Measurements from ENCODE around the gene XYLT1.

XYLT1 gene

DNA sequence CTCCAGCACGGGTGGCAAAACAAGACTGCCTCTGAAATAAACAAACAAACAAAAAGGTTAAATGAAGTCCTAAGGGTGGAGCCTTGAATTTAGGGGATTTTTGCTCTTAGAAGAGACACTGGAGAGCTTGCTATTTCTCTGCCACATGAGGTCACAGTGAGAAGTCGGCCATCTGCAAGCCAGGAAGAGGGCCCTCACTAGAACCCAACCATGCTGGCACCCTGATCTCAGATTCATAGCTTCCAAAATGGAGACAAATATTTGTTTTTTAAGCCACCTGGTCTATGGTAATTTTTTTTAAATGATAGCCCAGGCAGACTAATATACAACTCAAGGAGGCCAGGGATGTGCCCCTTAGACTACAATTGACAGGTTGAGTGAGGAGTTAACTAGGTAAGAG lies 255.5 kb downstream of the XYLT1 start:
- POLR2A ChIA-PET, result interaction anchor here (0.5 kb wide), 1 partner anchor 11 kb away, joined by 4 read pairs; no protein-coding TSS in a partner anchor
- TF ChIP-seq ZBTB8A (tag by site-specific recombination; IDR thresholded peaks at IDR 0.05) (no peak), ZNF580 (tag by site-specific recombination; IDR thresholded peaks at IDR 0.05) (no peak), ZNF211 (tag by site-specific recombination; IDR thresholded peaks at IDR 0.05; ENCODE audit: low read depth) (no peak), ZNF473 (tag by site-specific recombination; IDR thresholded peaks at IDR 0.05) (no peak), ZNF843 (tag by site-specific recombination; IDR thresholded peaks at IDR 0.05) (no peak), ZNF302 (tag by site-specific recombination; IDR thresholded peaks at IDR 0.05; ENCODE audit: low read depth) (no peak), KLF8 (tag by site-specific recombination; IDR thresholded peaks at IDR 0.05) (no peak), KLF1 (tag by site-specific recombination; IDR thresholded peaks at IDR 0.05) (no peak), ZNF792 (tag by site-specific recombination; IDR thresholded peaks at IDR 0.05) (no peak), YY2 (tag by site-specific recombination; IDR thresholded peaks at IDR 0.05) (no peak), PRDM6 (tag by site-specific recombination; IDR thresholded peaks at IDR 0.05) (no peak), ZBTB7A (tag by site-specific recombination; IDR thresholded peaks at IDR 0.05; ENCODE audit: low read depth) (no peak), HOXD13 (CRISPR knock-in tag; IDR thresholded peaks at IDR 0.05; ENCODE audit: borderline replicate concordance) (no peak), IKZF3 (tag by site-specific recombination; IDR thresholded peaks at IDR 0.05) (no peak), ZNF23 (tag by site-specific recombination; IDR thresholded peaks at IDR 0.05; ENCODE audit: borderline replicate concordance) (no peak), ZNF660 (tag by site-specific recombination; IDR thresholded peaks at IDR 0.05) (no peak), ZNF140 (tag by site-specific recombination; IDR thresholded peaks at IDR 0.05) (no peak)
- TF ChIP-seq, protein P1, sequence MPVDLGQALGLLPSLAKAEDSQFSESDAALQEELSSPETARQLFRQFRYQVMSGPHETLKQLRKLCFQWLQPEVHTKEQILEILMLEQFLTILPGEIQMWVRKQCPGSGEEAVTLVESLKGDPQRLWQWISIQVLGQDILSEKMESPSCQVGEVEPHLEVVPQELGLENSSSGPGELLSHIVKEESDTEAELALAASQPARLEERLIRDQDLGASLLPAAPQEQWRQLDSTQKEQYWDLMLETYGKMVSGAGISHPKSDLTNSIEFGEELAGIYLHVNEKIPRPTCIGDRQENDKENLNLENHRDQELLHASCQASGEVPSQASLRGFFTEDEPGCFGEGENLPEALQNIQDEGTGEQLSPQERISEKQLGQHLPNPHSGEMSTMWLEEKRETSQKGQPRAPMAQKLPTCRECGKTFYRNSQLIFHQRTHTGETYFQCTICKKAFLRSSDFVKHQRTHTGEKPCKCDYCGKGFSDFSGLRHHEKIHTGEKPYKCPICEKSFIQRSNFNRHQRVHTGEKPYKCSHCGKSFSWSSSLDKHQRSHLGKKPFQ (tag by site-specific recombination; IDR thresholded peaks at IDR 0.05), result no peak
- TF ChIP-seq, protein P2, sequence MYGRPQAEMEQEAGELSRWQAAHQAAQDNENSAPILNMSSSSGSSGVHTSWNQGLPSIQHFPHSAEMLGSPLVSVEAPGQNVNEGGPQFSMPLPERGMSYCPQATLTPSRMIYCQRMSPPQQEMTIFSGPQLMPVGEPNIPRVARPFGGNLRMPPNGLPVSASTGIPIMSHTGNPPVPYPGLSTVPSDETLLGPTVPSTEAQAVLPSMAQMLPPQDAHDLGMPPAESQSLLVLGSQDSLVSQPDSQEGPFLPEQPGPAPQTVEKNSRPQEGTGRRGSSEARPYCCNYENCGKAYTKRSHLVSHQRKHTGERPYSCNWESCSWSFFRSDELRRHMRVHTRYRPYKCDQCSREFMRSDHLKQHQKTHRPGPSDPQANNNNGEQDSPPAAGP (tag by site-specific recombination; IDR thresholded peaks at IDR 0.05), result no peak
- Histone ChIP-seq H3K9me3 (ENCODE audit: control insufficient read depth, insufficient read depth, low read depth, low read length) (no peaks in the 10 kb centered on the region), H3K4me1 (ENCODE audit: control insufficient read depth, insufficient read depth, low read length) (no peaks in the 10 kb centered on the region), H3K36me3 (ENCODE audit: control insufficient read depth in 2 of 2, insufficient read depth in 1 of 2, low read length in 2 of 2) (no peaks in the 10 kb centered on the region), H3K4me3 (ENCODE audit: low read depth, low read length) (no peak overlapping the region), H3K27ac (ENCODE audit: extremely low read depth, low read depth, low read length) (no peak overlapping the region)
- CTCF ChIA-PET, result no interaction called here

DNA sequence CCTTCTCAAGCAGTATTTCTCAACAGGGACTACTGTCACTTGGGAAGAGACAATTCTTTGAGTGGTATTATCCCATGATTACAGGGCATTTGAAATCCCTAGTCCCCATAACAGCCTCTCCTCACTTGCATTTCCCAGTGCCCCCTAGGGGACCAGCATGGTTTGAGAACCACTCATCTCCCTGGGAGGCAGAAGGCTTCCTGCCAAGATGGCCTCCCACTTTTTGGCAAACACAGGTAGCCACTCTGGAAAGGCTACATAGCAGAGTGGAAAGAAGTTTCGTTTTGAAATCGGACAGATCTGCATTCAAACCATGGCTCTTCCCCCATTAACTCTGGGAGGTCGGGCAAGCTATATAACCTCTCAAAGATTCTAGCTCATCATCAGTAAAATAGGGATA lies 256.8 kb downstream of the XYLT1 start:
- H3K4me3 ChIP-seq (ENCODE audit: low read depth, low read length), result no peak overlapping the region
- ChIA-PET POLR2A (no interaction called here), CTCF (no interaction called here)
- no peaks in the 10 kb centered on the region for H3K9me3 ChIP-seq (ENCODE audit: control insufficient read depth, insufficient read depth, low read depth, low read length)
- H3K27ac ChIP-seq (ENCODE audit: extremely low read depth, low read depth, low read length), result no peak overlapping the region
- H3K4me1 ChIP-seq (ENCODE audit: control insufficient read depth, insufficient read depth, low read length), result no peaks in the 10 kb centered on the region
- H3K36me3 ChIP-seq (ENCODE audit: control insufficient read depth in 2 of 2, insufficient read depth in 1 of 2, low read length in 2 of 2), result no peaks in the 10 kb centered on the region
- TF ChIP-seq KLF8 (tag by site-specific recombination; IDR thresholded peaks at IDR 0.05) (no peak), ZNF510 (tag by site-specific recombination; IDR thresholded peaks at IDR 0.05; ENCODE audit: insufficient replicate concordance) (no peak), KLF10 (tag by site-specific recombination; IDR thresholded peaks at IDR 0.05) (no peak)

Measured in HEK293 (cell line).